ENCODE results near the gene CFL2.

DNA sequence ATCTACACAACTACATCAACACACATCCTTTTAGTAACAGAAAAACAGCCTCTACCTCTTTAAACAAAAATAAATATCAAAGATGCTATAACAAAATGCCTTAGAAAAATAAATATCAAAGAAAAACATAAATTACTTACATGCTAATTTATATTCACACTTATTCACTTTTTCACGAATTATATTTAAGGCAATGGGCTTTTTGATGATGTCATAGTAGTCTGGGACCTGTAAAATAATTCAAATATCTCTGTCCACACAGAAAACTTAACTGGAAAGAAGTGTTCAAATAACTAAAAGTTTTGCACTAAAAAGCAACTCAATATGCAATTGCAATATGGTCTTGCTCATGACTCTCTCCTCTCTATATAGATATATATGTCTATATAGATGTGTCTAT is 40.3 kb upstream of the CFL2 start:
- TF ChIP-seq GATA2 (IDR thresholded peaks at IDR 0.05; ENCODE audit: low read depth, low read length) = no peak
- TF ChIP-seq GATA3 (IDR thresholded peaks at IDR 0.05; ENCODE audit: low read depth, low read length) = no peak
